ENCODE measurements around the gene ZBTB2.

DNA sequence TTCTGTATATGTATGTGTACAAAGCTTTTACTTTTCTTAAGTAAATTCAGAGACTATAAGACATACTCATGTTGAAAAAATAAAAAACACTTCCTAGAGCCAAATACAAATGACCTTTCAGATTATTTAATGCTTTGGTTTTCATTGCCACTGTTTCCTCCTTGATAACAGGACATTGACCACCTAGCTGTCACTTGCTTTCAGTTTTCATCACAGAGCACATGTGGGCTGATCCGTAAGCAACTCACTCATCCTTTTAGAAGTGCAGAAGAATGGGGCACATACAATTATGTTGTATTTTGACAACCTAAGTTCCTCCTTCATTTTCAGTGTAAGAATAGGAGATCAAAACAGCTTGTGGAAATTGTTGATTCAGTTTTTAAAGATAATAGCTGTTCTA is 6.2 kb downstream of the ZBTB2 start:
- TF ChIP-seq CTCF (IDR thresholded peaks at IDR 0.05; ENCODE audit: poor library complexity) (no peak), EZH2 (IDR thresholded peaks at IDR 0.05; ENCODE audit: borderline replicate concordance) (no peak)

Measured in hepatocyte (in vitro differentiated cells).